ENCODE measurements around the gene ZC3HAV1.

Gene ZC3HAV1

GRCh38 chr7:139004321-139005090 lies 105.0 kb downstream of the ZC3HAV1 start:
- no peak for DNase-seq

GRCh38 chr7:138999414-138999813 lies 110.1 kb downstream of the ZC3HAV1 start:
- no peak for DNase-seq

Data from NCI-H2029 (cell line).